HG03565 (cell line): ENCODE measurements around the gene PMM1.
"Not testable (repeated sequence)": the region's sequence is repeated elsewhere in the genome, so short reads cannot be mapped to it uniquely, and the experiment has no call there.

Experiments
- ATAC-seq: cut with Tn5 transposase; IDR thresholded peaks from one replicate; pipeline ENCODE4 v1.9.1; 2021; ENCODE audit warnings: mild to moderate bottlenecking, moderate library complexity; ENCODE audit not compliant: unreplicated experiment

PMM1 gene

DNA sequence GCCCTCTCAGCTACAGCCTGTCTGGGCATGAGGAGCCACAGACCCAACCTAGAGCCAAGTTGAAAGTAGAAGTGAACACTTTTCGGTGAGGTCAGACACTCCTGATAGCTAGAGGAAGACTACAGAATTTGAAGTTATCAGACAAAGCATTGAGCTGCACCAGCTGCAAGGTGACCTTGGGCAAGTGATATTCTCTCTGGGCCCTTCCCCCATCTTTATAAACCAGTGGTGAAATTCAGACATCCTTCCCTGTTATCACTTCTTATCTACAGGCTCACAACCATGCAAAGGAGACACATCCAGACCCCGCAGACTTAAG, 8.0 kb upstream of the PMM1 start:
- ATAC-seq = no peak

DNA sequence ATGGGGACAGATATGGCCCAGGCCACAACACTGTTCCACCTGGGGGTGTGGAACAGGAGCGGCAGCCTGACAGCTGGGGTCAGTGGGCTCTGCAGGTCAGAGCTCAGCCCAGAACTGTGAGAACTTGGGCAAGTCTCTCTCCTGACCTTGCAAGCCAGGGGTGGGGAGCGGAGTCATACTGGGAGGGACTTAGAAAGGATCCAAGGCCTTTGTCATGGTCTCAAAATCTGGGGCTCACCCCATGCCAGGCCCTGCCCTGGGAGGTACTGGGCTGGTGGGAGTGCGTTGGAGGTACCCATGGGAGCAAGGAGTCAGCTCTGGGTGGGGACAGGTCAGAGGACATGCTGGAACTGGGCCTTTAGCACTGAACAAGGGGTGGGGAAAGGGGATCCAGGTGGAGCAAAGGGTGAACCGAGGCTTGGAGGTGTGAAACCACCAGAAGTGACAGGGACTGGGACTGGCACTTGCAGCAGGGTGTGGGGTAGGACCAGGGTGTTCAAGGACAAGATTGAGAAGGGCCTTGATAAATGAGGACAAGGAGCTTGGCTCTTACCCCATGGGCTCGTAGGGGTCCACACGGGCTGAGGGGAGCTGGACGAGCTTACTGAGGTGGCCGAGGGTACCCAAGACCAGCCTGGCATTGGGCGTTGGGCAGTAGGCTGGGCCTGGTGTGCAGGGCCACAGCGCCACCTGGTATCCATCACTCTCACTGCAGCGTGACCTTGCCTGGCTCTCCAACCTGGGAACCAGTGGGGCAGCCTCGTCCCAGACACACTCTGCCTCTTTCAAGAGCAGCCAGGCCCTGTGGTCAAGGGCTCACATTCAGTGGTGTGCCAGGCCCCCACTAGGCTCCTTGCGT, 7.4 kb upstream of the PMM1 start:
- ATAC-seq = no peak

DNA sequence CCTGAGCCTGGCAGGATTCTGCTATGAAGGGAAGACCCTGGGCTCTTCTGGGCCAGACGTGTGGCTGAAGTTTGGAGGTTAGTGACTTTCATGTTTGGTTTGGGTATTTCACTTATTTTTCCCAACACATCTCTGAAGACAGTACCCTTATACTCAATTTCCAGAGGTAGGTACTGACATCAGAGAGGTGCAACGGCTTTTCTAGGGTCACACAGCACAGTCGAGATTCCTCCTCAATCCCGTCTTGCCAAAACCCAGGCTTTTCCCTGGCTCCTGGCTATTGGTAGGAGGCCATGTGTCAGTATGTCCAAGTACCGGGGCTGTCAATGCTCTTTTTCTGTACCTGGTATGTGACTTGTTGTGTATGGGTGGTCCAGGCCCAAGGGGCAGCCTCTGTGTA, 6.1 kb upstream of the PMM1 start:
- ATAC-seq = no peak

DNA sequence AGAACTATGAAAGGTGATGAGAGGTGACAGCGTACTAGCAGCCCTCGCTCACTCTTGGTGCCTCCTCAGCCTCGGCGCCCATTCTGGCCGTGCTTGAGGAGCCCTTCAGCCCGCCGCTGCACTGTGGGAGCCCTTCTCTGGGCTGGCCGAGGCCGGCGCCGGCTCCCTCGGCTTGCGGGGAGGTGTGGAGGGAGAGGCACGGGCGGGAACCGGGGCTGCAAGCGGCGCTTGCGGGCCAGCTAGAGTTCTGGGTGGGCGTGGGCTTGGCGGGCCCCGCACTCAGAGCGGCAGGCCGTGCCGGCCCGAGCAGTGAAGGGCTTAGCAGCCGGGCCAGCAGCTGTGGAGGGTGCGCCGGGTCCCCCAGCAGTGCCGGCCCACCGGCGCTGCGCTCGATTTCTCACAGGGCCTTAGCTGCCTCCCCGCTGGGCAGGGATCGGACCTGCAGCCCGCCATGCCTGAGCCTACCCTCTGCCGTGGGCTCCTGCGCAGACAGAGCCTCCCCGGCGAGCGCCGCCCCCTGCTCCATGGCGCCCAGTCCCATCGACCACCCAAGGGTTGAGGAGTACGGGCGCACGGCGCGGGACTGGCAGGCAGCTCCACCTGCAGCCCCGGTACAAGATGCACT, 3.8 kb upstream of the PMM1 start:
- not testable (repeated sequence) for ATAC-seq

DNA sequence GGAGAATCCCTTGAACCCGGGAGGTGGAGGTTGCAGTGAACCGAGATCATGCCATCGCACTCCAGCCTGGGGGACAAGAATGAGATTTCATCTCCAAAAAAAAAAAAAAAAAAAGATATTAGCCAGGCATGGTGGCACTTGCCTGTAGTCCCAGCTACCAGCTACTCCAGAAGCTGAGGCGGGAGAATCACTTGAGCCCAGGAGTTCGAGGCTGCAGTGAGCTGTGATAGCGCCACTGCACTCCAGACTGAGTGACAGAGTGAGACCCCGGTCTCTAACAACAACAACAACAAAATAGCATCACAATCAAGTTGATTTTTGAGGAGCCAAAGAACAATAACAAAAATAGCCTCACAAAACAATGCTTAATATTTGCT, 2.3 kb downstream of the PMM1 start:
- no peak for ATAC-seq

DNA sequence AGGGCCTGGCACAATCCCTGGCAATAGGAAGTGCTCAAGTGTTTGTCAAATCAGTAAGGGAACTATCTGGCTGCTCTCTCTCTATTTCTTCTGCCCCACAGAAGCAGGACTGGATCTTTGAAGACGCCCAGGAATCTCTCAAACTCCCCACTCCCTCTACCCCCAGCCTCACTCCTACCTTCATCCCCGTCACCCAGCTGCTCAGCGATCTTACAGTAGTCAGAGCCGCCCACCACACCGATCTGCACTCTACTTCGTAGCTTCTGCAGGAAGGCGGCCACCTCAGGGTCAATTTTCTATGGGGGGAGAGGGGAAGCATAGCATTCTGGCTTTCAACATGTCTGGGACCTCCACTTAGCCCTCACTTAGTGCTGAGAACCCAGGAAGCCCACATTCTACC, 3.7 kb downstream of the PMM1 start:
- no peak for ATAC-seq

DNA sequence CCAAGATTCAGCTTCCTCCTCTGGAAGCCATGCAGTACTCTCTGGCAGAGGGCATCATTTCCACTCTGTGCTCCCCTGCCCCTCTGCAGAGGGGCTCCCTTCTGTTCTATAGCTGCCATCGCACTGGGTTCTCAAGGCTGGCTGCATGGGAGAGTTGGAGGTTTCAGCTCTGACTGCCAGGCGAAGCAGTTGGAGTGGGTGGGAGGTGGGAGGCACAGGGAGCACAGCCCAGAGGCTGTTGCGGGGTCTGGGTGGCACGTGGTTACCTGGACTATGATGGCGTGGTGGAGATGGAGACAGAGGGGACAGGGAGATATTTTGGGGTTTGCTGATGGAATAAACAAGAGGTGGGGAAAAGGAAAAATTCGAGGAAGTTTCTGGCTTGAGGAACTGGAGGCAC, 4.8 kb downstream of the PMM1 start:
- no peak for ATAC-seq

DNA sequence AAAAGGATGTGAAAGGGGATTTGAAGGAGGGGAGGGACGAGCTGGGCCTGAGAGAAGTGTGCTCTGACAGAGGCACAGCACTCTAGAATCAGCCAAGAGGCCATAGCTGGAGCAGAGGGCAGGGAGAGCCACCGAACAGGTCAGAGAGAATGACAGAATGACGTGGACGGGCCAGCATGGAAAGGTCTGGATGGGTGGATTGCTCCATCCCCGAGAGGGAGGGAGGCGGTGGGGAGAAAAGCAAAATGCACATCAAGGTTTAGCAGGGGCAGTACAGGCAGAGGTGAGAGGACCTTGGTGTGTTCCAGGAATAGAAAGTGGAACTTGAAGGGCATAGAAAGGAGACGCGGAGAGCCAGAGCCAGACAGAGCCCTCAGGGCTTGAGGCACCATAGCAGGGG, 6.9 kb downstream of the PMM1 start:
- ATAC-seq = no peak

DNA sequence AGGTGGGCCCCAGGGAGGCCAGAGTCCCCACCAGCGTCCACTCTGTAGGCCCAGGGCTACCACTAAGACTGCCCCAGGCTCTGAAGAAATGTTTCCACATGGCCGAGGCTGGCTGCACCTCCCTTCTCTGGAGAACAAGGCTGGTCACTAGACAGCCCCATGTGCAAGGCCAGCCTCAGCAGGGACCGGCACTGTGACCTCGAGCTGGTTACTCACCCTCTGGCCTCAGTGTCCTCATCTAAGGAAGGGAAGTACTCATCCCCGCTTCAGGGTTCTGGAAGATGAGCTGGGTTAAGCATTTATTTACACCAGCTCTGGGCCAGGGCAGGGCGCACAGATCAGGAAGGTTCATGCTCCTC, 9.7 kb downstream of the PMM1 start:
- ATAC-seq = no peak

DNA sequence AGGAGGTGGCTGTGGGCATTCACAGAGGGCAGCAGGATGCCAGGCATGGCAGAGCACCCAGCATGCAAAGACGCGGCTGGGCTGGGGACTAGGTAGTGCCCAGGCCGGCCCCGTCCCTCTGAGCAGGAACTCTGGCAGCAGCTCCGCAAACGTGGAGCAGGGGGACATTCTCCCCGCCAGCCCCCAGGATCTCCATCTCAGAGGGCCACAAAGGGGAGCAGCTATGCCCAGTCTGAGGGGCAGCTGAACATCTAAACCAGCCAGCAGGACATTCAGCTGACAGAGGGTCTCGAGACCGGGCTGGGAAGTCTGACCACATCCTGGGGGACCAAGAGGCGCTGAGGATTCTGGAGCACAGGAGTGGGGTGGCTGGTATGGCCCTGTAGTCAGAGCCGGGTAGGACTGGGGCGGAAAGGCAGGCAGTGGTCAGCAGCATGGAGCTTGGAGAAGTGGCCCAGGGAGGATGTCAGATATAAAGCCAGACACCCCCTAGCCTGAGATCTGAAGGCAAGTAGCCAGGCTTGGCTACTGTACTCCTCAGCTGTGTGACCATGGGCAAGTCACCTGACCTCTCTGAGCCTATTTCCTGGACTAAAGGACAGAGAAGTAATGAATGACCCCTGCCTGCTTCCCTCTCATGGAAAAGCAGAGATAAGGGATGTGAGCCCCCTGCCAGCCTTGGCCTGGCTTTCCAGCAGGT, 10.2 kb downstream of the PMM1 start:
- no peak for ATAC-seq

DNA sequence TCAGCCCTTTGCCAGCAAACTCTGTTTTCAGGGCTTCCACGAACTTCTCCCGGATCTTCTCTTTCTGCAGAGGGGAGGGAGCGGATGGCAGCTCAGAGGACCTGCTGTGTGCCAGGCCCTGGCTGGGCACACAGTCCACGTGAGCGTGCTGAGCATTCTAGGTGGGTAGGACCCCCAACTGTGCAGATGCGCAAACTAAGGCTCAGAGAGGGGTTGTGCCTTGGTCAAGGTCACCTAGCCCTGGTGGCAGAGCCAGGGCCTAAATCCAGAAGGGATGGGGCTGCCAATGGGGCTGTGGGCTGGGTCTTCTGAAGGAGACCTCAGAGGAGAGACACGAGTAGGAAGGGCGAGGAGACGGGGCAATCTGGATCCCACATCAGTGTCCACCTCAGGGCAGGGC, 10.8 kb downstream of the PMM1 start:
- ATAC-seq = no peak

DNA sequence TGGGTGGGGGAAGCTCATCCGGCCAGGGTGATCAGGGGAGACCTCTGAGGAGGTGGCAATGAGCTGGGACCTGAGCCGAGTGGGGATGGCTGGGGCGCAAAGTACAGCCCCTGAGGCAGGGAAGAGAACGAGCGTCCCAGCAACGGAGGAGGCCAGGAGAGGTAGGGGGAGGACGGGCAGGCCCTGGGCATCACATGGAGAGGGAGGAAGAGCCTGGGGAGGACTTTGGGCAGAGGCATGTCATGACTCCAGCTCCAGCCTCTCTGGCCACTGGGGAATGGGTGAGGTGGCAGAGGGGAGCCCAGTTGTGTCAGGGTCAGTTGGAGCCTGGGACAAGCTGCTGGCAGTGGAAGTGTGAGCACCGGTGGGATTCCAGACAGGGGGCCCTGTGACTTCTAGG, 11.5 kb downstream of the PMM1 start:
- ATAC-seq = no peak

DNA sequence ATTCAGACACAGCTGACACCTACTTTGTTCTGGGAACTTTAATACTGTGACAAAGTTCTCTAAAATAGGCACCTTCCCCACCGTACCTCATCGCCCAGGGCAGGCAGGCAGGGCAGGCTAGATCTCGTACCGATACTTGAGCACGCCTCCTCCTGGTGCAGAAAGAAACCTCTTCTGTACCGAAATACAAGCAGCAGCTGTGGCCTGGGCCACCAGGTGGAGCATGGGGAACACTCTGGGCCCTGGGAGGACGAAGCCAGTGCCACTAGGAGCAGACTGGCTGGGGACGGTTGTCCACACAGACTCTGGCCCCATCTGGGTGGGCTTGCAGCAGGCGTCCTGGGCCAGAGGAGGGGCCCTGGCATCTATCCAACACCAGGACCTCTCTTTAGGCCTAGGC, 12.8 kb downstream of the PMM1 start:
- ATAC-seq = no peak

DNA sequence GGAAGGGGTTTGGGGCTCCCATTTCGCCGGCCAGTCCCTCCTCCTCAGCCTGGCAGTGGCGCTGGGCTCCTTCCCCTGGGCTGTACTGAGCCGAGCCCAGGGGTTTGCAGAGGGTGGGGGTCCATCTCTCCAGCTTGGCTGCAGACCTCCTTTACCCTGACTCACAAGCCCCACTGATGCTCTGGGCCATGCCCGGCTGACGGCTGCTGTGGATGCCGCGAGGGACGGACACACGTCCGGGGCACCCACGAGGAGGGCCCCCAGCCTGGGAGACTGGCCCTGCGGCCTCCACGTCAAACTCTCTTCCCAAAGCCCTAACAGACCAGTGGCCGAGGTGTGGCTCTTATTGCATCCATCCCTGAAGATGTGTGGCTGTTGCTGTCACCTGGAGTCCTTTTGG, 14.1 kb downstream of the PMM1 start:
- no peak for ATAC-seq

DNA sequence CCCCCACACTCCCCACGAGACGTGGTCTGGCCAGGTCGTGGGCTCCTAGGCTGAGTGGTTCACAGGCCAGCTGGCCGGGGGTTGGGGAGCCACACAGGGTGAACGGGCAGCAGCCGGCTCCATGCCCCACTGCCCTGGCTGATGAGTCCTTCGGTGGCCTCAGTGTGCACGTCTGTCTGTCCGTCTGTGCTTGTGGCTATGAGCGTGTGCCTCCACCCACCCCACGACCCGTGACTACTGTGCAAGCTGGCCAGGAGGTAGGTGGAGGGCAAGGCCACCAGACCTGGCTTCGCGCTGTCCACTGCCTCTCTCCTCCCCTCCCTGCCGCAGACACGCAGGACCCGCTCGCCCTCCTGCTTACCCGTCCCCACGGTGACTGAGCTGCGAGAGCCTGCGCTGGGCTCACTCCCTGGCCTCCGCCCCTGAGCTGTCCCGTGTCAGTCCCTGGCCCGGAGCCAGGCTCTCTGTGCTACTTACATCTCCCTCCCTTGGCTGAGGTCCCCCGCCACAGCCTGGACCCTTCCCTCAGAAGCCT, 14.7 kb downstream of the PMM1 start:
- ATAC-seq = no peak

DNA sequence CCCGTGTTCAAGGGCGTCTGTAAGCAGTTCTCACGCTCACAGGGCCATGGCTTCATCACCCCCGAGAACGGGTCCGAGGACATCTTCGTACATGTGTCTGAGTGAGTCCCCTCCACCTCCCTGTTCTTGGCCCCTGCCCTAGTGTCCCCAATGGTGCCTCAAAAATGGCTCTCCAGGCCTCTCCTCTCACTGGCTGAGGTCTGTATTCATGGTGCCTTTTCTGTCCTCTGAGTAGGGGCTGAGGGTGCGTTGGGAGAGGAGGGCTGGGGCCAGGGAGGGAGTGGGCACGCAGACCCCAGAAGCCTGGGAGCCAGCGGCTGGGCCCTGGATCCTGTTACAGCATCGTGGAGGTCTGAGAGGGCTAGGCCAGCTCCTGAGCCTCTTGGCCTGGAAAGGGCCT, 16.0 kb downstream of the PMM1 start:
- no peak for ATAC-seq

DNA sequence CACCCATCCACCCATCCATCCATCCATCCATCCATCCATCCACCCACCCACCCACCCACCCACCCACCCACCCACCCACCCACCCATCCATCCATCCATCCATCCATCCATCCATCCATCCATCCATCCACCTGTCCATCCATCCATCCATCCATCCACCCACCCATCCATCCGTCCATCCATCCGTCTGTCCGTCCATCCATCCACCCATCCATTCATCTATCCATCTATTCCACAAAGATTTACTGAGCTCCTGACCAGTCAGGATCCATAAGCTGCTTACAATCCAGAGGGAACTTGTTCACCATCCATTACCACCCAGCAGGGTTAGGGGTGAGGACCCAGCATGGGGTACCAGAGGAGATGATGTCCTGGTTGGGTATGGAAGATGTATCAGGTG, 17.3 kb downstream of the PMM1 start:
- not testable (repeated sequence) for ATAC-seq

DNA sequence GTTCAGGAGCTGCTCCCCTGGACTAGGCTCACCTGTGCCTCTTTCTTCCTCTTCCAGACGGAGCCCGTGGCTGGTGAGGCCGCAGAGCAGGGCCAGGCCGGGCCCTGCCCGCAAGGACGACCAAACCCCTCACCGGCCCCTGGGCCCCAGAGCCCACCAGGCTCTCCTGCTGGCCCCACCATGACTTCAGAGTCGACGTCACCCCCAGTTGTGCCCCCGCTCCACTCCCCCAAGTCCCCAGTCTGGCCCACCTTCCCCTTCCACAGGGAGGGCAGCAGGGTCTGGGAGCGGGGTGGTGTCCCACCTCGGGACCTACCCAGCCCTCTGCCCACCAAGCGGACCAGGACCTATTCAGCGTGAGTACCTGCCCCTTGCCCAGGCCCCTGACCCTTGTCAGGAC, 17.9 kb downstream of the PMM1 start:
- ATAC-seq = no peak

DNA sequence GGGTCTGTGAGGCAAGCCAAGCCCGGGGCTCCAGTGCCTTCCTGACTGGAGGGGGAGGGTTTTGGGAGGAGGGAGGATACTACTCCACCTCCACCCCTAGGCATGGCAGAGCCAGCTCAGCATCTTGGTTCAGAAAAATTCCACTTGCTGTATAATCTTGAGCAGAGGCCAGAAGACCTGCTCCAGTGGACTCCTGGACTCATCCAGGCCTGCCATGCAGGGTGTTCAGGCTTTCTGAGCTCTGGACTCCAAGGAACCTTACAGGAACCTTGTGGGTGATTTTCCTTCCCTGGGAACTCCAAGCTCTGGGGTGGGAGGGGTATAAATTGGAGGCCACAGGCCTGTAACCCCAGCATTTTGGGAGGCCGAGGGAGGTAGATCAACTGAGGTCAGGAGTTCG, 19.4 kb downstream of the PMM1 start:
- no peak for ATAC-seq

DNA sequence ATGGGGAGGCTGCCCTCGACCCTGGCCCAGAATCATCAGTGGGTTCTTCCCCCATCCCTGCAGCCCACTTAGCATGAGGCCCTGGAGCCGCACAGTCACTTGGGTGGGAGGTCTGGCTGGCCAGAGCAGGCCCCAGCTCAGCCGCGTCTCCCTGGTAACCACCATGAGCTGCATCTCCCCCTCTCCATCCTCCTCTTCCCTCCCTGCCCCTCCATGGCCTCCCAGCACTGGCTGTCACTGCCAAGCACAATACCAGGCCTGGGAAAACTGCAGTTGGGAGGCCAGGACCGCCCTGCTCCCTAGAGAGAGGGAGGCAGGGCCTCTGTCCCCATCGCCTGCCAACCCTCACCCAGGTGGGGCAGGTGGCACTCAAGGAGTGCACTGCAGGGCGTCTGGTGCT, 20.8 kb downstream of the PMM1 start:
- no peak for ATAC-seq

DNA sequence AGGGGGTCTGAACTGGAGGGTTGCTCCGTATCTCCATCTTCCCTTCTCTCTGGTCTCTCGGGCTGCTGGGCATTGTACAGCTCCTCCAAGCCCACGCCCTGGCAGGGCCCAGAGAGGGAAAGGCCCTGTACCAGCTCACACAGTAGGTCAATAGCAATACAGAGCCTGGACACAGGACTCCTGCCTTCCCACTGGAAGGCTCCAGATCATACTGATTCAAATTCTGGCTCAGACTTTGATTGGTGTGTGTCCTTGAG, 22.2 kb downstream of the PMM1 start:
- no peak for ATAC-seq

DNA sequence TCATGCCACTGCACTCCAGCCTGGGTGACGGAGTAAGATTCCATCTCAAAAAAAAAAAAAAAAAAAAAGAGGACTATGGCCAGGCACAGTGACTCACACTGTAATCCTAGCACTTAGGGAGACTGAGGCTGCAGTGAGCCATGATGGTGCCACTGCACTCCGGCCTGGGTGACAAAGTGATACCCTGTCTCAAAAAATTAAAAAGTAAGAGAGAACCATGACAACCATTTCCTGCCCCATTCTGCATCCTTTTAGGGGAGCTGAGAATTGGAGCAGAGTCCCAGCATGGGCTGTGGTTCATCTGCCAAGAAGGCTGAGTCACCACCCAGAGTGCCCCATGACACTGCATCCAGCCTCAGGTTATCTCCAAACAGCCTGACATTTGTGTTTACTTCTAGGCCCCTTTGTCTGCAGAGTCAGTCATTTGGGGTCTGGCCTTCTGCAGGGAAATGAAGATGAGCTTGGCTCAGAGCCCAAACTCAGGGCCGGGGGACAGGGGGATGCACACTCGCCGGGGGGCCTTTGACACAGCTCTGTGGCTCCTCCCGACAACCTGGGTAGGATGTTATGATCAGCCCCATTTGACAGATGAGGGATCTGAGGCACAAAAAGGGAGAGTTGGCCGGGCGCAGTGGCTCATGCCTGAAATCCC, 24.1 kb downstream of the PMM1 start:
- no peak for ATAC-seq
